Hematopoietic multipotent progenitor cell treated with erythropoietin and hydrocortisone succinate and interleukin-3 and kit ligand, for 8 days (in vitro differentiated cells): Measurements from ENCODE around the gene LEFTY2.
A peak's percentile ranks its signal among the peaks of the same experiment; 100 is the strongest.

ENCODE experiments used
- DNase-seq: peaks from one replicate; pipeline ENCODE4 v3.0.0-alpha.2; 2015

LEFTY2 gene

GRCh38 chr1:225928186-225929175 lies 12.5 kb downstream of the LEFTY2 start:
- DNase-seq = peak; percentile 99

- DNase-seq = peak; percentile 38
These were observed 14.4 kb downstream of the LEFTY2 start for GRCh38 chr1:225926551-225927113.

- peak; percentile 96 for DNase-seq
These were observed 17.1 kb downstream of the LEFTY2 start, which contains the start of gene PYCR2 for GRCh38 chr1:225923692-225924555. Gene PYCR2, minus strand, starts transcription at chr1:225924250. Its CDS starts 140 bp downstream, at chr1:225924110.

GRCh38 chr1:225923381-225923691 lies 17.7 kb downstream of the LEFTY2 start:
- no peak for DNase-seq

GRCh38 chr1:225921734-225922709 lies 19.0 kb downstream of the LEFTY2 start:
- DNase-seq = no peak

GRCh38 chr1:225919906-225920305 lies 21.1 kb downstream of the LEFTY2 start:
- peak; percentile 81 for DNase-seq

GRCh38 chr1:225918280-225918679 lies 22.7 kb downstream of the LEFTY2 start:
- DNase-seq = no peak

- DNase-seq = no peak
These were observed 23.5 kb downstream of the LEFTY2 start for GRCh38 chr1:225917536-225917935.

GRCh38 chr1:225917101-225917500 lies 23.9 kb downstream of the LEFTY2 start:
- DNase-seq = no peak

- DNase-seq = no peak
These were observed 25.5 kb downstream of the LEFTY2 start for GRCh38 chr1:225915538-225915991.

GRCh38 chr1:225914947-225915346 lies 26.1 kb downstream of the LEFTY2 start:
- DNase-seq = no peak

GRCh38 chr1:225914391-225914790 lies 26.6 kb downstream of the LEFTY2 start:
- DNase-seq = no peak

- DNase-seq = peak; percentile 52
These were observed 29.6 kb downstream of the LEFTY2 start for GRCh38 chr1:225911191-225912130.

GRCh38 chr1:225909477-225909876 lies 31.5 kb downstream of the LEFTY2 start:
- DNase-seq = no peak

- no peak for DNase-seq
These were observed 32.2 kb downstream of the LEFTY2 start for GRCh38 chr1:225908773-225909172.

- no peak for DNase-seq
These were observed 32.9 kb downstream of the LEFTY2 start for GRCh38 chr1:225908013-225908640.

GRCh38 chr1:225907341-225907740 lies 33.7 kb downstream of the LEFTY2 start:
- DNase-seq = no peak

- no peak for DNase-seq
These were observed 34.6 kb downstream of the LEFTY2 start for GRCh38 chr1:225906467-225906866.

GRCh38 chr1:225903623-225904022 lies 37.4 kb downstream of the LEFTY2 start:
- no peak for DNase-seq
